Fibroblast of lung (primary cell): ENCODE results near the gene LARP4B. TPM values are rescaled to one million over a fixed set of nuclear protein-coding genes. Genes with fewer than 3 reads are reported as not detected.

ENCODE experiments used
- DNase-seq, 2 donors: peaks; one replicate each; pipeline versions ENCODE4 v3.0.0 to v3.0.0-alpha.2; 2010; ENCODE audit warnings: low read depth in 2 of 2
- H2AFZ ChIP-seq: 2 replicates; pipeline ENCODE4 v1.5.1; 2012; ENCODE audit warnings: low read length, control low read depth, inconsistent platforms
- H3K27ac ChIP-seq: 2 replicates; pipeline ENCODE4 v1.5.1; 2011; ENCODE audit warnings: low read length, control low read depth; ENCODE audit not compliant: insufficient read depth
- H3K27me3 ChIP-seq: 2 replicates; pipeline ENCODE4 v1.5.1; 2011; ENCODE audit warnings: mild to moderate bottlenecking, low read length; ENCODE audit not compliant: control insufficient read depth, insufficient read depth
- H3K36me3 ChIP-seq: 2 replicates; pipeline ENCODE4 v1.5.1; 2011; ENCODE audit warnings: low read length; ENCODE audit not compliant: control insufficient read depth, insufficient read depth
- H3K4me1 ChIP-seq: 2 replicates; pipeline ENCODE4 v1.5.1; 2011; ENCODE audit warnings: low read length; ENCODE audit not compliant: control insufficient read depth, insufficient read depth; ENCODE audit errors: extremely low read depth
- H3K4me2 ChIP-seq: 2 replicates; pipeline ENCODE4 v1.5.1; 2011; ENCODE audit warnings: low read length, control low read depth; ENCODE audit not compliant: insufficient read depth; ENCODE audit errors: extremely low read depth
- H3K4me3 ChIP-seq, 4 experiments: fragments of 200-600 bp in 1 of 4; sonication (generic) in 1 of 4; replicated peaks in 1 of 4; 2 replicates each; pipeline ENCODE4 v1.5.1; 2011 to 2016; ENCODE audit warnings: low read length in 4 of 4, low read depth in 3 of 4, mild to moderate bottlenecking in 3 of 4, control low read depth in 2 of 4, inconsistent platforms in 1 of 4, mixed read lengths in 1 of 4; ENCODE audit not compliant: insufficient read depth in 1 of 4; ENCODE audit errors: control extremely low read depth in 1 of 4
- H3K79me2 ChIP-seq: 2 replicates; pipeline ENCODE4 v1.5.1; 2012; ENCODE audit warnings: mild to moderate bottlenecking, low read length, inconsistent platforms; ENCODE audit not compliant: control insufficient read depth, insufficient read depth
- H3K9ac ChIP-seq: 2 replicates; pipeline ENCODE4 v1.5.1; 2011; ENCODE audit warnings: mild to moderate bottlenecking, low read length, control low read depth; ENCODE audit not compliant: insufficient read depth
- H3K9me3 ChIP-seq: 2 replicates; pipeline ENCODE4 v1.5.1; 2012; ENCODE audit warnings: low read depth, low read length; ENCODE audit not compliant: control insufficient read depth, insufficient read depth
- H4K20me1 ChIP-seq: 2 replicates; pipeline ENCODE4 v1.5.1; 2011; ENCODE audit warnings: low read length; ENCODE audit not compliant: control insufficient read depth, insufficient read depth; ENCODE audit errors: extremely low read depth
- EZH2 ChIP-seq: IDR thresholded peaks from 2 replicates; pipeline ENCODE4 v1.5.1; 2012; ENCODE audit warnings: low read length, control low read depth, mild to moderate bottlenecking; ENCODE audit errors: missing control alignments
- polyA plus RNA-seq, 2 donors: library from polyadenylated mRNA; depleted of rRNA in 1 of 2; stranded (reverse) in 1 of 2; unstranded in 1 of 2; fragments of >200 nt; gene quantifications; 2 replicates each; pipeline ENCODE4 v1.2.1, GENCODE V29; 2011 to 2012; ENCODE audit warnings: missing spikeins in 1 of 2
- total RNA-seq: library from RNA; depleted of rRNA; stranded (reverse); fragments of >200 nt; gene quantifications from 2 replicates; pipeline ENCODE4 v1.2.1, GENCODE V29; 2014
- TF ChIP-seq, protein P1 (sequence below), 2 donors: IDR thresholded peaks in 1 of 2; conservative IDR thresholded peaks in 1 of 2; 1 replicate in 1 of 2; 2 replicates in 1 of 2; pipeline ENCODE4 v1.5.1; 2011 to 2012; ENCODE audit warnings: low read length in 2 of 2, control low read depth in 1 of 2, inconsistent platforms in 1 of 2, low read depth in 1 of 2, mild to moderate bottlenecking in 1 of 2

Gene LARP4B
- total and polyA plus RNA-seq, 2 donors (not counting 1 experiment from before 2014, with no cell fraction given) = 25.4 to 38.6 TPM

DNA sequence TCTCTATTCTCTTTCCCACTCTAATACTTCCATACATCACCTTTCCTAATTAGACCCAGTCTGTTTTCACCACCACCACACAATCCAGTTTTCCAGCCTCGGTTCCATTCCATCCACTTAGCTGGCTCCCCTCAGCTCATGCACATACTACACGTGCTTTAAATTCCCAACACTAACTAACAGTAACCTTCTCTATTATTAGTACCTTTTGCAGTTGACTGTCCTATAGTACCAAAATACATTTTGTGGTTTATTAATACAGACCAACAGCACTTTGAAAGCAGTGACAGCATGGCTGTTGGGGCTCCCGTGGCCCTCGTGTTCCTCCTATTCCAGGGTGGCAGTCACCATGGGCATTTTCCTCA lies 64.9 kb downstream of the LARP4B start:
- Histone ChIP-seq H3K4me2 (no peak overlapping the region), H2AFZ (no peak overlapping the region), H3K4me1 (no peaks in the 10 kb centered on the region), H3K9me3 (no peaks in the 10 kb centered on the region), H3K4me3 (no peak overlapping the region), H4K20me1 (no peaks in the 10 kb centered on the region), H3K79me2 (peaks cover 37% of the 10 kb centered on the region), H3K27me3 (no peaks in the 10 kb centered on the region), H3K9ac (no peak overlapping the region), H3K27ac (no peak overlapping the region), H3K36me3 (peaks cover 6% of the 10 kb centered on the region)
- no peak for TF ChIP-seq EZH2
- TF ChIP-seq, protein P1, sequence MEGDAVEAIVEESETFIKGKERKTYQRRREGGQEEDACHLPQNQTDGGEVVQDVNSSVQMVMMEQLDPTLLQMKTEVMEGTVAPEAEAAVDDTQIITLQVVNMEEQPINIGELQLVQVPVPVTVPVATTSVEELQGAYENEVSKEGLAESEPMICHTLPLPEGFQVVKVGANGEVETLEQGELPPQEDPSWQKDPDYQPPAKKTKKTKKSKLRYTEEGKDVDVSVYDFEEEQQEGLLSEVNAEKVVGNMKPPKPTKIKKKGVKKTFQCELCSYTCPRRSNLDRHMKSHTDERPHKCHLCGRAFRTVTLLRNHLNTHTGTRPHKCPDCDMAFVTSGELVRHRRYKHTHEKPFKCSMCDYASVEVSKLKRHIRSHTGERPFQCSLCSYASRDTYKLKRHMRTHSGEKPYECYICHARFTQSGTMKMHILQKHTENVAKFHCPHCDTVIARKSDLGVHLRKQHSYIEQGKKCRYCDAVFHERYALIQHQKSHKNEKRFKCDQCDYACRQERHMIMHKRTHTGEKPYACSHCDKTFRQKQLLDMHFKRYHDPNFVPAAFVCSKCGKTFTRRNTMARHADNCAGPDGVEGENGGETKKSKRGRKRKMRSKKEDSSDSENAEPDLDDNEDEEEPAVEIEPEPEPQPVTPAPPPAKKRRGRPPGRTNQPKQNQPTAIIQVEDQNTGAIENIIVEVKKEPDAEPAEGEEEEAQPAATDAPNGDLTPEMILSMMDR (conservative IDR thresholded peaks at IDR 0.05 in 1 of 2, IDR thresholded peaks at IDR 0.05 in 1 of 2; ENCODE audit: low read depth in 1 of 2, low read length in 2 of 2) = no peak
- DNase-seq = no peak

DNA sequence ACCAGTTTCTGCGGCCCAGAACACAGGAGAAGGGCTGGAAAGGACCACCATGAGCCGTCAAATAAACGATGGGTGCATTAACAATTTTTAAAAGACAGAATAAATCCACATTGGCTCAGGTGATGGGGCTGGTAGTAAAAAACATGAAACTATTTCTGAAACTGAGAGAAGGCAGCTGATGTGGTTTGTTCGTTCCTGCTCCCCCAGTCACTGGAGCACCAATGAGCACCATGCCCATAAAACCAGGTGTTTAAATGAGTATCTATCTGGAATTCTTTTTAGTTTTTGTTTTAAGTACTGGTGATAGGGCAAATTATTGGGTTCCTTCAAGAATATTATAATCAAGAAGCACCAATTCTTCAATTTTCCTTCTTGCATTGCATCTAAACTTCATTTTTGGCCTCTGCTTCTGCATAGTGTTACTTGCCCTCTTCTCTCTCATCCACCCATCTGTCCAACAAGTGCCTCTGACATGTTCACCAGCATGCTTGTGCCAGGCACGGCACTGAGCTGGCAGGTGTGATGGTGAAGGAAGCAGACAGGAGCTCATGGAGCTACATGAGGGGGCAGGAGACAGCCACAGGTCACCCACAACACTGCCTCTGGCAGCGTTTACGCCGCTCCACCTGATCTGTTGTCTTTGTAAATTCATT lies 65.5 kb downstream of the LARP4B start:
- Histone ChIP-seq H3K27ac (no peak overlapping the region), H3K79me2 (peaks cover 34% of the 10 kb centered on the region), H3K9ac (no peak overlapping the region), H2AFZ (no peak overlapping the region), H3K4me1 (no peaks in the 10 kb centered on the region), H3K4me3 (no peak overlapping the region), H3K36me3 (peaks cover 8% of the 10 kb centered on the region), H3K27me3 (no peaks in the 10 kb centered on the region), H4K20me1 (no peaks in the 10 kb centered on the region), H3K9me3 (no peaks in the 10 kb centered on the region), H3K4me2 (no peak overlapping the region)
- DNase-seq = no peak
- TF ChIP-seq EZH2 = no peak
- TF ChIP-seq, protein P1 (conservative IDR thresholded peaks at IDR 0.05 in 1 of 2, IDR thresholded peaks at IDR 0.05 in 1 of 2; ENCODE audit: low read depth in 1 of 2, low read length in 2 of 2) = no peak

DNA sequence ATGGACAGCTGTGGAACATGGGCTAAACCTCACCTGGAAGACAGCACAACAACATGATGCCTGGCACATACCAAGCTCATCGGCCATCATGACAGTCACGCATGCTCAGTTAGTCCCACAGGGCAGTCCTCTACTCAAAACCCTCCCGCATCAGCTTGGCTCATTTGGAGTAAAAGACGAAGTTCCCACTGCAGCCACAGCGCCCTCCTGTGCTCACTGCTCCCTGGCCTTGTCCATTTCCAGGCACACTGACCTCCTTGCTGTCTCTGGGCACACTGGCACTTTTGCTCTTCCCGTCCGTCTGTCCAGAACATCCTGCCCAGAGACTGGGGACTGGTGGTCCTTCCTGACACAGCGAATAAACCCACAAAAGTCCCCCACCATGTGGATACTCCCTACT lies 66.2 kb downstream of the LARP4B start:
- TF ChIP-seq, protein P1 (conservative IDR thresholded peaks at IDR 0.05 in 1 of 2, IDR thresholded peaks at IDR 0.05 in 1 of 2; ENCODE audit: low read depth in 1 of 2, low read length in 2 of 2) = no peak
- no peak for TF ChIP-seq EZH2
- Histone ChIP-seq H3K27ac (no peak overlapping the region), H2AFZ (no peak overlapping the region), H3K4me1 (no peaks in the 10 kb centered on the region), H3K79me2 (peaks cover 30% of the 10 kb centered on the region), H3K36me3 (peaks cover 9% of the 10 kb centered on the region), H3K4me2 (no peak overlapping the region), H3K4me3 (no peak overlapping the region), H3K9ac (no peak overlapping the region), H3K9me3 (no peaks in the 10 kb centered on the region), H3K27me3 (no peaks in the 10 kb centered on the region), H4K20me1 (no peaks in the 10 kb centered on the region)
- DNase-seq = no peak
